ENCODE data around the gene GSK3A. TPM values are rescaled to one million over a fixed set of nuclear protein-coding genes. Genes with fewer than 3 reads are reported as not detected.

The GSK3A gene
- total and polyA plus RNA-seq, 2 of the 4 experiments (the other 2 are of a cell fraction), result 8.1 to 43.3 TPM

DNA sequence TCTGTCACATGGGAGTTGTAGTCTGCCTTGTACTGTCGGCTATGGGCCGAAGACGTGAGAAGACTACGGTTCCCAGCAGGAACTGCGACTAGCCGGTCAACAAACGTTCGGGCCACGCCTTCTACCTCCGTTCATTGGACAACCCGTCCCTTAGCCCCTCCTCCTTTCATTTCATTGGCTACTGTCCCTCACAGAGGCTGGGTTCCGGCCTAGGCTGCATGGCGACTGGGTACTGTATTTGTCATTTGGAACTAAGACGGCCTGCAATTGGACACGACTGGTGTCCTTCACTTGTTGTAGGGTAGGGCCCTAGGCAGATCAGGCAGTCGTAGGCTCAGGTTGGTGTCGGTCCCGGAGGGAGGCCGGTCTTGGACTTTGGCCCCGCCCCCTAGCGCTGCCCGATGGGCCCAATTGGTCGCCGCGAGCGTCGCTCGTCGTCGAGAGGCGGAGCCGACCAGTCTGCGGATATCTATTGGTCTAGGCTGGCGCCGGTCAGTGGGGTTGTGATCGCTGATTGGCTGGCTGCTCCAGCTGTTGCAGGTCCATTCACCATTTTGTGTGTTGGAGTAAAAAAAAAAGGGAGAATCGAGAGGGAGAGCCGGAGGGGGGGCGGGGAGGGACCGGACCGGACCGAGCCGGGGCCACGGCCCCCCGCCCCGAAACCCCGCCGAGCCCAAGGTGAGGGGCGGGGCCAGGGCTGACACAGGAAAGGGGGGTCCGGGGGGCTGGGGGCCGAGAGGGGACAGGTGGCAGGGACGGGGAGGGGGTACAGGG lies 26.5 kb upstream of the GSK3A start, which contains the start of gene CIC:
Gene CIC (plus strand): TSS at position 549 of the 774 bp plus-strand sequence. CDS start 2,532 bp downstream, outside the sequence.
- dilution Hi-C loops (cut with HindIII; ENCODE audit: low sequenced_read_pairs, unreplicated experiment) (no loop called here), in situ Hi-C loops (cut with MboI; ENCODE audit: low sequenced_read_pairs) (no loop called here), intact Hi-C loops (cut with micrococcal nuclease) (no loop called here)
- Histone ChIP-seq H4K20me1 (ENCODE audit: insufficient read depth, low read length) (0 out of 2 replicates have a peak, but pooled peaks cover under 1% of the 10 kb centered on the region), H2AK5ac (ENCODE audit: low read depth, low read length) (peak within 1 kb of the TSS; percentile 100), H4K91ac (ENCODE audit: insufficient read depth, low read depth, low read length) (peak within 1 kb of the TSS; percentile 98), H3K9me3 (ENCODE audit: control insufficient read depth, insufficient read depth, low read length) (no peaks in the 10 kb centered on the region), H3K9me1 (ENCODE audit: insufficient read depth, low read length) (peaks cover 4% of the 10 kb centered on the region), H3K4me1 (ENCODE audit: control insufficient read depth, insufficient read depth, low read length) (peaks cover 10% of the 10 kb centered on the region), H2BK120ac (ENCODE audit: low read depth, low read length) (peak within 1 kb of the TSS; percentile 98), H4K5ac (ENCODE audit: low read depth, low read length) (peak within 1 kb of the TSS; percentile 55), H3K4me2 (ENCODE audit: low read depth, low read length) (peak within 1 kb of the TSS; percentile 95), H3K4me3 (ENCODE audit: insufficient read depth, low read depth, low read length) (peak within 1 kb of the TSS; percentile 71), H3K79me1 (ENCODE audit: low read depth in 1 of 2, low read length in 2 of 2) (peaks cover 15 to 35% of the 10 kb centered on the region in 2 experiments), H2AFZ (replicated peaks; ENCODE audit: low read length, poor library complexity) (peak within 1 kb of the TSS; percentile 99), H2BK5ac (ENCODE audit: low read depth, low read length, poor library complexity, severe bottlenecking) (peak within 1 kb of the TSS; percentile 95), H2BK20ac (ENCODE audit: low read depth, low read length) (peak within 1 kb of the TSS; percentile 92), H3K18ac (ENCODE audit: low read depth, low read length) (peak within 1 kb of the TSS; percentile 85), H2BK15ac (ENCODE audit: low read depth, low read length) (peak within 1 kb of the TSS; percentile 84; the same call in 2 of the 3 replicates), H3K14ac (replicated peaks; ENCODE audit: low read depth, low read length) (peak within 1 kb of the TSS; percentile 99), H3K4ac (ENCODE audit: low read depth, low read length) (peak within 1 kb of the TSS; percentile 99), H3K56ac (ENCODE audit: extremely low read depth, insufficient read depth, low read length) (peak within 1 kb of the TSS; percentile 99), H3K23ac (ENCODE audit: low read depth, low read length) (peak within 1 kb of the TSS; percentile 97), H3K36me3 (ENCODE audit: control insufficient read depth, insufficient read depth, low read length) (peaks cover 9% of the 10 kb centered on the region), H4K8ac (ENCODE audit: low read depth in 2 of 2, low read length in 2 of 2) (peak within 1 kb of the TSS; percentile 58 to 98), H3K27ac (ENCODE audit: insufficient read depth, low read length) (peak within 1 kb of the TSS; percentile 90), H2AK9ac (replicated peaks; ENCODE audit: low read depth, low read length, poor library complexity) (peak within 1 kb of the TSS; percentile 99), H3K9ac (ENCODE audit: low read depth, low read length) (peak within 1 kb of the TSS; percentile 93), H3K27me3 (ENCODE audit: control insufficient read depth, insufficient read depth, low read length) (no peaks in the 10 kb centered on the region)
- no TSS peak for BruUV-seq (replicated peaks)
- WGBS, 2 experiments (ENCODE audit: extremely low coverage in 2 of 2, insufficient read length in 1 of 2), result 1% methylated on average over 12 of the region's 52 CpGs; no CpG with 5 or more reads in 1 of the 2 experiments
- TF ChIP-seq NFE2L2 (IDR thresholded peaks at IDR 0.05; ENCODE audit: low read depth, low read length) (no peak), RCOR1 (IDR thresholded peaks at IDR 0.05; ENCODE audit: insufficient replicate concordance, low read length) (no peak), BHLHE40 (IDR thresholded peaks at IDR 0.05; ENCODE audit: low read depth, low read length) (no peak), FOS (IDR thresholded peaks at IDR 0.05; ENCODE audit: low read depth, low read length) (peak; percentile 87; the same call in 1 of the 2 replicates), RFX5 (IDR thresholded peaks at IDR 0.05; ENCODE audit: low read depth, low read length) (0 out of 2 replicates have a peak, but pooled peaks have one; percentile 12), MAFK (IDR thresholded peaks at IDR 0.05; ENCODE audit: low read depth, low read length) (no peak), MAZ (IDR thresholded peaks at IDR 0.05; ENCODE audit: borderline replicate concordance, low read depth, low read length) (peak; percentile 23; the same call in 1 of the 2 replicates)
- TF ChIP-seq, protein P1, sequence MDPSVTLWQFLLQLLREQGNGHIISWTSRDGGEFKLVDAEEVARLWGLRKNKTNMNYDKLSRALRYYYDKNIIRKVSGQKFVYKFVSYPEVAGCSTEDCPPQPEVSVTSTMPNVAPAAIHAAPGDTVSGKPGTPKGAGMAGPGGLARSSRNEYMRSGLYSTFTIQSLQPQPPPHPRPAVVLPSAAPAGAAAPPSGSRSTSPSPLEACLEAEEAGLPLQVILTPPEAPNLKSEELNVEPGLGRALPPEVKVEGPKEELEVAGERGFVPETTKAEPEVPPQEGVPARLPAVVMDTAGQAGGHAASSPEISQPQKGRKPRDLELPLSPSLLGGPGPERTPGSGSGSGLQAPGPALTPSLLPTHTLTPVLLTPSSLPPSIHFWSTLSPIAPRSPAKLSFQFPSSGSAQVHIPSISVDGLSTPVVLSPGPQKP (IDR thresholded peaks at IDR 0.05; ENCODE audit: borderline replicate concordance, low read depth, low read length), result no peak
- TF ChIP-seq, protein P2, sequence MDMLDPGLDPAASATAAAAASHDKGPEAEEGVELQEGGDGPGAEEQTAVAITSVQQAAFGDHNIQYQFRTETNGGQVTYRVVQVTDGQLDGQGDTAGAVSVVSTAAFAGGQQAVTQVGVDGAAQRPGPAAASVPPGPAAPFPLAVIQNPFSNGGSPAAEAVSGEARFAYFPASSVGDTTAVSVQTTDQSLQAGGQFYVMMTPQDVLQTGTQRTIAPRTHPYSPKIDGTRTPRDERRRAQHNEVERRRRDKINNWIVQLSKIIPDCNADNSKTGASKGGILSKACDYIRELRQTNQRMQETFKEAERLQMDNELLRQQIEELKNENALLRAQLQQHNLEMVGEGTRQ (IDR thresholded peaks at IDR 0.05; ENCODE audit: low read depth, low read length), result peak; percentile 55; the same call in 1 of the 2 replicates
- TF ChIP-seq, protein P3, sequence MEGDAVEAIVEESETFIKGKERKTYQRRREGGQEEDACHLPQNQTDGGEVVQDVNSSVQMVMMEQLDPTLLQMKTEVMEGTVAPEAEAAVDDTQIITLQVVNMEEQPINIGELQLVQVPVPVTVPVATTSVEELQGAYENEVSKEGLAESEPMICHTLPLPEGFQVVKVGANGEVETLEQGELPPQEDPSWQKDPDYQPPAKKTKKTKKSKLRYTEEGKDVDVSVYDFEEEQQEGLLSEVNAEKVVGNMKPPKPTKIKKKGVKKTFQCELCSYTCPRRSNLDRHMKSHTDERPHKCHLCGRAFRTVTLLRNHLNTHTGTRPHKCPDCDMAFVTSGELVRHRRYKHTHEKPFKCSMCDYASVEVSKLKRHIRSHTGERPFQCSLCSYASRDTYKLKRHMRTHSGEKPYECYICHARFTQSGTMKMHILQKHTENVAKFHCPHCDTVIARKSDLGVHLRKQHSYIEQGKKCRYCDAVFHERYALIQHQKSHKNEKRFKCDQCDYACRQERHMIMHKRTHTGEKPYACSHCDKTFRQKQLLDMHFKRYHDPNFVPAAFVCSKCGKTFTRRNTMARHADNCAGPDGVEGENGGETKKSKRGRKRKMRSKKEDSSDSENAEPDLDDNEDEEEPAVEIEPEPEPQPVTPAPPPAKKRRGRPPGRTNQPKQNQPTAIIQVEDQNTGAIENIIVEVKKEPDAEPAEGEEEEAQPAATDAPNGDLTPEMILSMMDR (conservative IDR thresholded peaks at IDR 0.05; ENCODE audit: low read depth, low read length), result 0 out of 2 replicates have a peak, but pooled peaks have one; percentile 0
- CTCF ChIA-PET, result interaction anchor here (2.7 kb wide), 1 partner anchor 11 kb away, joined by 12 read pairs; no protein-coding TSS in a partner anchor
- DNase-seq, result peak; percentile 100
- peak; percentile 88 for ATAC-seq (ENCODE audit: low read depth)
- POLR2A ChIA-PET (ENCODE audit: unreplicated experiment), result no interaction called here

Data from IMR-90 (cell line).